ENCODE measurements around the gene LRPPRC.

Gene LRPPRC

DNA sequence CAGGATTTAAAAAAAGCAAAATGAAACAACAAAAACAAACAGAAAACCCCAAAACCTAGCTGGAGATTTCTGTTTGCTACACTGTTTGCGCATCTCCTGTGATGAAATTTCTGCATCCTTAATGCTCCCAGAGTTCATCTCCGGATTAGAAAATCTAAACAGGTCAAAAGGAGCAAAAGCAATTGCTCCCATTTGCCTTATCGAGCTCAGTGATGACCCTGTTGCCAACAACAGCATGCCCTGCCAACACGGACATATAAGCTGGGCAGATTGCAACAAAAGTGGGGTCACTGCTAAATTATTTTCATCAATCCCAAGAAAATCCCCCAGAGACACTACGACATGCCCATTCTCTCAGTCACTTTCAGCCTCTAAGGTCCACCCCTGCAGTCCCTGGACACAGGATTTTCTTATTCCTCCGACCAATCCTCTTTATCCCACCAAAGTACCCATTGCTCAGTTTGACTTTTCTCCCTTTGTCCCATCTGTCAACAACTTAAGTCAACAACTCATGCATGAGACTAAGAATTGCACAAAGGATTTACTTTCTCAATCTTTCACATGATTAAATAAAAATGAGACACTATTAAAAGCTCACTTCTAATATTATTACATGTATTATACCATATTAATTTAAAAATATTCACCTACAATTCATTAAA, 89.2 kb downstream of the LRPPRC start:
- DNase-seq (ENCODE audit: low spot score) = no peak

DNA sequence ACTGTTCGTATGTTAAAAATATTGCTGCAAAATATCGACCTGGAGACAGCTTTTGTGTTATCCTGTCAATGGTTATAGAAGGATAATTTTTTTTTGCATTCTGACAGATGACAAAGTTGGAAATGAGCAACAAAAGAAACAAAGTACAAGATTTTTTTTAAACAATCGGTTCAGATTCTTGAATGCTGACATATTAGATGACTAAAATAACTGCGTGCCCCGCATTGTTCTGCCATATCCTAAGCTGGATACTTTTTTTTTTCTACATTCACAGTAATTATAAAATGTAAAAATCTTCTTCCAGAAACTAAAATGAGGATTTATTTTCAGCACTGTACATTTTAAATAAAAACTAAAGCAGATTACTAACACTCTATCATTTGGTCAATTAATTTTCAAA, 89.9 kb downstream of the LRPPRC start:
- no peak for DNase-seq (ENCODE audit: low spot score)

DNA sequence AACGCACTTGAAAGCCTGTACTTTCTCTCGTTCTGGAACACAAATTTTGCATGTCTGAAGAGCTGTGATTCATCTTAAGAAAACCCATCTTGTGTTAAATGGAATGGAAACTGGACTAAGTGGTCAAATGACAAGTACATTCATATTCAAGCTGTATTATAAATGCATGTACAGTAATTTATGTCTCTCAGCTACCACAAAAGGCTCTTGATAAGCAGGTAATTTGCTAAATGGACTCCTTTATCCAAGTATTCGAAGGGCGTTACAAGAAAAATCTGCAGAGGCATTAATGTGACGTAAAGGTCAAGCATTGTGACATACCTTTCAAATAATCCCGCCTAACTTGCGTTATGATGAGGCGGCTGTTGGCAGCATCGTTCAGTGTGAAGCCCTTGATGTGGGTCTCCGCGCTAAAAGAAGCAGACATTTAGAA, 90.4 kb downstream of the LRPPRC start:
- DNase-seq (ENCODE audit: low spot score) = no peak

GRCh38 chr2:43899589-43899988, 96.2 kb downstream of the LRPPRC start:
- DNase-seq (ENCODE audit: low spot score) = no peak

GRCh38 chr2:43898838-43899346, 96.9 kb downstream of the LRPPRC start:
- no peak for DNase-seq (ENCODE audit: low spot score)

GRCh38 chr2:43898134-43898837, 97.5 kb downstream of the LRPPRC start:
- DNase-seq (ENCODE audit: low spot score) = no peak

GRCh38 chr2:43897492-43897891, 98.3 kb downstream of the LRPPRC start:
- no peak for DNase-seq (ENCODE audit: low spot score)

GRCh38 chr2:43896906-43897305, 98.9 kb downstream of the LRPPRC start:
- no peak for DNase-seq (ENCODE audit: low spot score)

DNA sequence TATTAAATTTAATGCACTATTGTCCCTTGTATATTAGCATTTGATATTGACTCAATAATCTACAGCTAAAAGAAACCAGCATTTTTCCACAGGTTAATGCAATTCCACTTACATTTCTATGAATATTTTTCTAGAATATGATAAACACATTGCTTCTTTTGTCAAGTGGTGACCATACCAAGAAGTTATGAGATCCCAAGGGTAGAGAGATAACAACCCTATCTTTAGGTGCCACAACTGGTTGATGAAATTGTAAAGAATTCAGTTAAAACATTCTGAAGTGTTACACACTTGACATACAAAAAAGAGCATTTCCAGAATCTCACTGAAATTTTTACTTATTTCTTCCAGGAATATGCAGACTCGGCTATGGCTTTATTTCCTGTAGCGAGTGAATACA, 101.0 kb downstream of the LRPPRC start:
- no peak for DNase-seq (ENCODE audit: low spot score)

DNA sequence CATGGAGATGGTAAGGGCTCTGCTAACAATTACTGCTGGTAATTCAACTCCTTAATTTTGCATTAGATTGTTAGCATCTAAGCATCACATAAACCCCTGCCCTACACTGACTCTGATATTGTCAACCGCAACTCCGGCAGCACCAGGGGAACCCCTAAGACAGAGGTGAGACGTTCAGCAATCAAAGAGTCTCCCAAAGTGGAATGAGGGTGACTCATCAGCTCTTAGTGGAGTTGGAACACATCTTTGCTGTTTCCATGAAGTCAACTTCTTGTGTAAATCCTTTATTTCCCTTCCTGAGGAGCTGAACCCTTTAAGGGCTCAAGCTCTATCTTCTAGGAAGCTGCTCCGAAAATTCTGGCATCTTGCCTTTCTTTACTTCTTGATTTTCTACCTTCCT, 104.9 kb downstream of the LRPPRC start:
- DNase-seq (ENCODE audit: low spot score) = no peak

- DNase-seq (ENCODE audit: low spot score) = no peak
Measured at GRCh38 chr2:43889416-43889815, 106.4 kb downstream of the LRPPRC start.

GRCh38 chr2:43887176-43887575, 108.6 kb downstream of the LRPPRC start:
- no peak for DNase-seq (ENCODE audit: low spot score)

GRCh38 chr2:43885132-43885632, 110.6 kb downstream of the LRPPRC start:
- DNase-seq (ENCODE audit: low spot score) = no peak

DNA sequence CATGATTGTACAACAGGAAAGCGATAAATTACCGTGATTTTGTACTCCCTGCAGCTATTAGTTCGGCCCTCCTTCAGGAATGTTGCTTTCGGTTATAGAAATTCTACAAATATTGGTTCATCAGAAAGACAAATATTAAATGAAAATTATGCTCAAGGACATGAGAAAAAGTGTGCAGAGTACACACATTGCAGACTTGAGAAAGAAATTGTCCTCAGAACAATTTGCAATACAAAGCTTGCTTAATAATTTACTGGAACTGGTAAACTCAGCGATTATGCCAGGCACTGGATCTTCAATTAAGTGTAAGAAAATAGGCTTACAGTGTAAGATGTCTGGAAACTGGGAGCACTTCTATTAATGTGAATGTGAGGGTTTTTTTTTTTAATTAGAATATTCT, 111.1 kb downstream of the LRPPRC start:
- no peak for DNase-seq (ENCODE audit: low spot score)

- no peak for DNase-seq (ENCODE audit: low spot score)
Measured at GRCh38 chr2:43882312-43882711, 113.5 kb downstream of the LRPPRC start.

DNA sequence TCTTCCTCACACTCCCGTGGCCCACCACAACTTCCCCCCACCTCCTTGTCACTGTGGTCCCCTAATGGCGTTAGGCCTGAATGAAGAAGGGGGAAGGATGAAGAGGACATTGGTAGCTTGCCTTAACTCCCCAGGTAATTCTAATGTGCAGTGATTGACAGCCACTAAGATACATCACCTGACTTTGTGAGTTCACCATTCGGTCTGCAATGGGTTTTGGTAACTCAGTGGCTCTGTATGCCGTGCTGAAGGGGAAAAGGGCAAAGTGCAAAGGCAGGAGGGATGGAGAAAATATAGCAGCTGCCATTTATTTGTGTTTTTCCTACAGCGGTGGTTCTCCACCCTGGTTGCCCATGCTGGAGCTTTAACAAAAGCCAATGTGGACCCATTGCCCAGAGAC, 114.8 kb downstream of the LRPPRC start:
- DNase-seq (ENCODE audit: low spot score) = no peak

- no peak for DNase-seq (ENCODE audit: low spot score)
Measured at GRCh38 chr2:43880471-43880870, 115.3 kb downstream of the LRPPRC start.

DNA sequence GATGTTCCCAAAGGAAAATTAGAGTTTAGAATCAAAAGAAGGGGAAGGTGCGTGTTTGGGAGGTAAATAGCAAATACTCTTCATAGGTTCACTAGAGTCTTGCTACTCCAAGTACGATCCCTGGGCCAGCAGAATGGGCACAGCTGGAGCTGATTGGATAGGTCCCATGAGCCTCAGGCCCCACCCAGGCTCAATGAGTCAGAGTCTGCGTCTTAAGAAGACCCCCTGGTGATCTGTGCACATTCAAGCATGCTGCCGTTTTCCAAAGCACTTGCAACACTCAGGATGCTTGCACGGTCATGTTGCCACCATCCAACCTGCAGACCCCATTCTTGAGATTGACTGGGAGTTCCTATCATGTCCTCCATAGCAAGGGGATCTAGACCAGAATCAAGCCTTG, 116.5 kb downstream of the LRPPRC start:
- no peak for DNase-seq (ENCODE audit: low spot score)

DNA sequence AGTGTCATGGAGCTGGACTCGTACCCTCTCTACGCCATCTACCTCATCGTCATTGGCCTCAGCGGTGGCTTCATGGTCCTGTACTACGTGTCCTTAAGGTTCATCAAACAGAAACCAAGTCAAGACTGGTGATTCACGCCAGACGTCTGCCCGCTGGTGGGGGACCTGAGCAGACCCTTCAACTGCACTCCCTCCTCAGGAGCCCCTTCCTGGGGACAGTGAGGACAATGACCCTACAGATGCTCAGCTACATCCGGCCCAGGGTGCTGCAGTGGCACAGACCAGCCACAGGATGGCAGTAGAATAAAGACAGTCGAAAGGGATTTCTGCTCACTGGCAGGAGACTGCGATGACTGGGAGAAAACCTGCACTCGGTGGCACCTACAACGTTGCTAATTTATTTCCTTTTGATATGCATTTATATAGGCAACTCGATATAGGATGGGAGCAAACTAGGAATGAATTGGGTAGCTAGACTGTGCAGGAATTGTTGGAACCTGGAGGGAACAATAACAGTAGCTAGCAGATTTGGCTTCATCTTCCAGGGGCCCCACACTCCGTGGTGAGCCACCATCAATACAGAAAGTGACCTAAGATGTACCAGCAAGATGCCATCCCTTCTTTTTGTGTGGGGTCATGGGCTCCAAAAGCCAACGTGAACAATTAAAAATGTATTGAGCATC, 117.9 kb downstream of the LRPPRC start:
- peak; percentile 88 for DNase-seq (ENCODE audit: low spot score)

GRCh38 chr2:43874776-43875451, 120.9 kb downstream of the LRPPRC start:
- no peak for DNase-seq (ENCODE audit: low spot score)

- DNase-seq (ENCODE audit: low spot score) = no peak
Measured at GRCh38 chr2:43872151-43872550, 123.6 kb downstream of the LRPPRC start.

- no peak for DNase-seq (ENCODE audit: low spot score)
Measured at GRCh38 chr2:43855292-43855691, 140.5 kb downstream of the LRPPRC start.
